Omental fat pad (tissue), 4 donors: ENCODE results near the gene SCN5A. TPM values are rescaled to one million over a fixed set of nuclear protein-coding genes. Genes with fewer than 3 reads are reported as not detected.

ENCODE experiments used
- ATAC-seq: fragments of 150-250 bp; one replicate; pipeline ENCODE4 v1.9.1; 2016; ENCODE audit warnings: mild to moderate bottlenecking, moderate library complexity; ENCODE audit not compliant: low FRiP score
- DNase-seq: peaks from one replicate; pipeline ENCODE4 v3.0.0-alpha.2; 2019; ENCODE audit warnings: low spot score
- total RNA-seq, 4 donors: library from RNA; depleted of rRNA; stranded (reverse); fragments of >200 nt; gene quantifications; one replicate each; pipeline ENCODE4 v1.1.0, GENCODE V29; 2016
- TF ChIP-seq, protein P1 (sequence below), 3 donors: fragments of 450-650 bp; IDR thresholded peaks; one replicate each; pipeline ENCODE4 v1.5.1; 2016 to 2017; ENCODE audit warnings: antibody characterized with exemption in 3 of 3, mild to moderate bottlenecking in 3 of 3, moderate library complexity in 2 of 3

Gene SCN5A
- under 1 TPM in 3 of 4 donors, not detected in 1; 0.06 to 0.79 (median 0.09) TPM for total RNA-seq

GRCh38 chr3:38649500-38650247 lies at the start of gene SCN5A:
Gene SCN5A, minus strand, starts transcription at chr3:38649687. Its CDS starts 16,380 bp downstream, at chr3:38633307.
- peak; percentile 69 for ATAC-seq
- no peak for DNase-seq
- TF ChIP-seq, protein P1, sequence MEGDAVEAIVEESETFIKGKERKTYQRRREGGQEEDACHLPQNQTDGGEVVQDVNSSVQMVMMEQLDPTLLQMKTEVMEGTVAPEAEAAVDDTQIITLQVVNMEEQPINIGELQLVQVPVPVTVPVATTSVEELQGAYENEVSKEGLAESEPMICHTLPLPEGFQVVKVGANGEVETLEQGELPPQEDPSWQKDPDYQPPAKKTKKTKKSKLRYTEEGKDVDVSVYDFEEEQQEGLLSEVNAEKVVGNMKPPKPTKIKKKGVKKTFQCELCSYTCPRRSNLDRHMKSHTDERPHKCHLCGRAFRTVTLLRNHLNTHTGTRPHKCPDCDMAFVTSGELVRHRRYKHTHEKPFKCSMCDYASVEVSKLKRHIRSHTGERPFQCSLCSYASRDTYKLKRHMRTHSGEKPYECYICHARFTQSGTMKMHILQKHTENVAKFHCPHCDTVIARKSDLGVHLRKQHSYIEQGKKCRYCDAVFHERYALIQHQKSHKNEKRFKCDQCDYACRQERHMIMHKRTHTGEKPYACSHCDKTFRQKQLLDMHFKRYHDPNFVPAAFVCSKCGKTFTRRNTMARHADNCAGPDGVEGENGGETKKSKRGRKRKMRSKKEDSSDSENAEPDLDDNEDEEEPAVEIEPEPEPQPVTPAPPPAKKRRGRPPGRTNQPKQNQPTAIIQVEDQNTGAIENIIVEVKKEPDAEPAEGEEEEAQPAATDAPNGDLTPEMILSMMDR (IDR thresholded peaks at IDR 0.05) = no peak

DNA sequence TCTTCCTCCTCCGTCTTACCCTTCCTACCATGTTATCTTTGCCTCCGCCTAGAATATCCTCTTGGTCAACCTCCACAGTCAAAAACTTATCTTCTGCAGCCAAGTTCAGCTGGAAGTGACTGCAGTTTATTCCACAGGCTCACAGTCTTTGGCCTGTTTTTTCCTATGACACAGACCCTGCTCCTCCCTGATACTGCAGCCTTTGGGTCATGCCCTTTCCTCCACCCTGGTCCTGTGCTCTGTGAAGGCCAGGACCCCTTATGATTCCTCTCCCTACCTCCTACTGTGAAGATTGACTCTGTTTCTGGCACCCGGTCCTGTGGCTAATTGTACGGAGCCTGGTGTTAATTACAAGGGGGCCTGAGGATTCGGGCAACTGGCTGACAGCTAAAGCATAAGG lies 49.3 kb upstream of the SCN5A start:
- TF ChIP-seq, protein P1 (IDR thresholded peaks at IDR 0.05) = no peak
- DNase-seq (no peak), ATAC-seq (no peak)

- no peak for DNase-seq
- TF ChIP-seq, protein P1 (IDR thresholded peaks at IDR 0.05) = no peak
- ATAC-seq = no peak
These were observed 48.6 kb upstream of the SCN5A start for GRCh38 chr3:38698061-38698460.

DNA sequence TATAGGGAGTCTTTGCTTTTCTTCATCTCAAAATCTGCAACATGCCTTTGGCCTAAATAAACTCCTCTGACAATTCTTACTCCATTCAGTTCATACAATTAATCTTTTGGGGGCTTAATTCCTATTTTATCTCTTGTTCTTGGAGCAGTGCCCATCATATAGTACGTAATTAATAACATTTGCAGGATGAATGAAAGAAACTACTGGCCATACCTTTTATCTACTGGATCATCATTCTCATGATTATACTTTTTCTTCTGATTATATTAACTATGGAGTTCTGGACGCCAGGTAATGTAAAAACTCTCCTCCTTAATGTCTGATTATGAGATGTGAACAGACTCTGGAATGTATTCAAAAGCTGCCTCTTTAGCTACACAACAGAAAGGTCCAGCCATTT lies 46.5 kb upstream of the SCN5A start:
- no peak for ATAC-seq
- TF ChIP-seq, protein P1 (IDR thresholded peaks at IDR 0.05) = no peak
- no peak for DNase-seq

GRCh38 chr3:38690185-38690584 lies 40.7 kb upstream of the SCN5A start:
- TF ChIP-seq, protein P1 (IDR thresholded peaks at IDR 0.05) = no peak
- DNase-seq = no peak
- no peak for ATAC-seq

DNA sequence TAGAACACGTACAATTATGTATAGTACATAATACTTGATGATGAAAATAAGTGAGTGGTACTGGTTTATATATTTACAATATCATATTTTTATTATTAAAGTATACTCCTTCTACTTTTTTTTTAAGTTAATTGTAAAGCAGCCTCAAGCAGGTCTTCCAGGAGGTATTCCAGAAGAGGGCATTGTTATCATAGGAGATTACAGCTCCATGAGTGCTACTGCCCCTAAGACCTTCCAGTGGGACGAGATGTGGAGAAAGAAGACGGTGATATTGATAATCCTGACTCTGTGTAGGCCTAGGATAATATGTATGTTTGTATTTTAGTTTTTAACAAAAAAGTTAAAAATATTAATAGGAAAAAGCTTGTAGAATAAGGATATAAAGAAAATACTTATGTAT lies 40.3 kb upstream of the SCN5A start:
- ATAC-seq = no peak
- TF ChIP-seq, protein P1 (IDR thresholded peaks at IDR 0.05) = no peak
- DNase-seq = no peak

GRCh38 chr3:38689346-38689745 lies 39.9 kb upstream of the SCN5A start:
- ATAC-seq (no peak), DNase-seq (no peak)
- TF ChIP-seq, protein P1 (IDR thresholded peaks at IDR 0.05) = no peak
